Smooth muscle cell (in vitro differentiated cells): ENCODE data around the gene TRIB2. TPM values are rescaled to one million over a fixed set of nuclear protein-coding genes. Genes with fewer than 3 reads are reported as not detected.

Experiments
- DNase-seq: peaks from one replicate; lab custom pipeline; 2025; ENCODE audit not compliant: unreplicated experiment; lab: John Stamatoyannopoulos, UW
- H2AFZ ChIP-seq: fragments of 200-600 bp; sonication (generic); 2 replicates; pipeline ENCODE4 v1.6.0; 2016; ENCODE audit warnings: antibody characterized with exemption, low read depth, mild to moderate bottlenecking
- H3F3A ChIP-seq: fragments of 200-600 bp; sonication (generic); 2 replicates; pipeline ENCODE4 v1.6.0; 2017; ENCODE audit warnings: antibody characterized with exemption, low read depth
- H3K27ac ChIP-seq: fragments of 200-600 bp; sonication (generic); 2 replicates; pipeline ENCODE4 v1.5.1; 2016; ENCODE audit warnings: low read depth, mild to moderate bottlenecking
- H3K27me3 ChIP-seq: fragments of 200-600 bp; sonication (generic); 2 replicates; pipeline ENCODE4 v1.6.1; 2016; ENCODE audit warnings: low read depth, mild to moderate bottlenecking
- H3K36me3 ChIP-seq: fragments of 200-600 bp; sonication (generic); 2 replicates; pipeline ENCODE4 v1.5.1; 2016; ENCODE audit warnings: low read depth
- H3K4me1 ChIP-seq: fragments of 200-600 bp; sonication (generic); 2 replicates; pipeline ENCODE4 v1.5.1; 2016; ENCODE audit warnings: low read depth
- H3K4me2 ChIP-seq: fragments of 200-600 bp; sonication (generic); 2 replicates; pipeline ENCODE4 v1.6.0; 2016; ENCODE audit warnings: mild to moderate bottlenecking
- H3K4me3 ChIP-seq: fragments of 200-600 bp; sonication (generic); 2 replicates; pipeline ENCODE4 v1.5.1; 2016; ENCODE audit warnings: mild to moderate bottlenecking
- H3K79me2 ChIP-seq: fragments of 200-600 bp; sonication (generic); 2 replicates; pipeline ENCODE4 v1.6.0; 2016; ENCODE audit warnings: low read depth, mild to moderate bottlenecking
- H3K9ac ChIP-seq: fragments of 200-600 bp; sonication (generic); 2 replicates; pipeline ENCODE4 v1.6.0; 2016; ENCODE audit warnings: low read depth
- H3K9me3 ChIP-seq: fragments of 200-600 bp; sonication (generic); replicated peaks from 2 replicates; pipeline ENCODE4 v1.5.1; 2016; ENCODE audit warnings: low read depth
- H4K20me1 ChIP-seq: fragments of 200-600 bp; sonication (generic); 2 replicates; pipeline ENCODE4 v1.6.0; 2016; ENCODE audit warnings: low read depth
- CTCF ChIP-seq: fragments of 200-600 bp; sonication (generic); IDR thresholded peaks from 2 replicates; pipeline ENCODE4 v1.5.1; 2017; ENCODE audit warnings: borderline replicate concordance, mild to moderate bottlenecking, antibody characterized with exemption; ENCODE audit not compliant: insufficient read depth, poor library complexity, severe bottlenecking
- WGBS: methylation state at CpG from one replicate; pipeline ENCODE4 v1.1.7; 2016; ENCODE audit warnings: low lambda C conversion rate; 5-methylcytosine and 5-hydroxymethylcytosine counted together
- polyA plus RNA-seq: library from polyadenylated mRNA; unstranded; fragments of >200 nt; fragmentation: Nextera tagmentation; extraction: Ambion mirVana; gene quantifications from 2 replicates; pipeline ENCODE4 v1.2.1, GENCODE V29; 2016
- total RNA-seq: library from RNA; depleted of rRNA; stranded (reverse); fragments of >200 nt; gene quantifications from 2 replicates; pipeline ENCODE4 v1.2.3, GENCODE V29; 2014

Gene TRIB2
- total and polyA plus RNA-seq, 2 experiments from 2014 or later: 31.1 to 31.5 TPM

- Histone ChIP-seq H2AFZ (no peak overlapping the region), H3K36me3 (no peaks in the 10 kb centered on the region), H3K4me2 (no peak overlapping the region), H3K9me3 (no peaks in the 10 kb centered on the region), H3K9ac (no peak overlapping the region), H3K4me3 (no peak overlapping the region), H3K27me3 (no peaks in the 10 kb centered on the region), H3K79me2 (no peaks in the 10 kb centered on the region), H3K27ac (no peak overlapping the region), H3F3A (no peaks in the 10 kb centered on the region), H4K20me1 (no peaks in the 10 kb centered on the region), H3K4me1 (peaks cover 8% of the 10 kb centered on the region)
- DNase-seq: no peak
- no peak for TF ChIP-seq CTCF
- 82% methylated on average over 7 of the region's 7 CpGs for WGBS
Observed at GRCh38 chr2:12686708-12687283, 29.9 kb upstream of the TRIB2 start.

GRCh38 chr2:12688091-12688490, 28.6 kb upstream of the TRIB2 start:
- Histone ChIP-seq H3K4me2 (no peak overlapping the region), H4K20me1 (no peaks in the 10 kb centered on the region), H3K27me3 (no peaks in the 10 kb centered on the region), H3K4me3 (no peak overlapping the region), H3F3A (no peaks in the 10 kb centered on the region), H2AFZ (no peak overlapping the region), H3K79me2 (no peaks in the 10 kb centered on the region), H3K9ac (no peak overlapping the region), H3K36me3 (no peaks in the 10 kb centered on the region), H3K4me1 (peaks cover 2% of the 10 kb centered on the region), H3K9me3 (no peaks in the 10 kb centered on the region), H3K27ac (no peak overlapping the region)
- TF ChIP-seq CTCF: no peak
- WGBS: 53% methylated on average over 4 of the region's 4 CpGs
- no peak for DNase-seq

GRCh38 chr2:12688893-12689292, 27.8 kb upstream of the TRIB2 start:
- no peak overlapping the region for H3K4me2 ChIP-seq
- H3K4me3 ChIP-seq: no peak overlapping the region
- no peaks in the 10 kb centered on the region for H3F3A ChIP-seq
- no peaks in the 10 kb centered on the region for H3K27me3 ChIP-seq
- no peak overlapping the region for H2AFZ ChIP-seq
- H3K9me3 ChIP-seq: no peaks in the 10 kb centered on the region
- no peak for TF ChIP-seq CTCF
- H3K9ac ChIP-seq: no peak overlapping the region
- H3K79me2 ChIP-seq: no peaks in the 10 kb centered on the region
- no peak for DNase-seq
- H4K20me1 ChIP-seq: no peaks in the 10 kb centered on the region
- no peaks in the 10 kb centered on the region for H3K36me3 ChIP-seq
- WGBS: 84% methylated on average over 3 of the region's 3 CpGs
- H3K27ac ChIP-seq: no peak overlapping the region
- no peaks in the 10 kb centered on the region for H3K4me1 ChIP-seq

- no peaks in the 10 kb centered on the region for H3K4me1 ChIP-seq
- no peaks in the 10 kb centered on the region for H3K9me3 ChIP-seq
- DNase-seq: no peak
- no peak for TF ChIP-seq CTCF
- H3K4me3 ChIP-seq: no peak overlapping the region
- H3F3A ChIP-seq: no peaks in the 10 kb centered on the region
- no peak overlapping the region for H2AFZ ChIP-seq
- H4K20me1 ChIP-seq: no peaks in the 10 kb centered on the region
- H3K79me2 ChIP-seq: no peaks in the 10 kb centered on the region
- H3K36me3 ChIP-seq: no peaks in the 10 kb centered on the region
- H3K27me3 ChIP-seq: no peaks in the 10 kb centered on the region
- no peak overlapping the region for H3K27ac ChIP-seq
- no peak overlapping the region for H3K4me2 ChIP-seq
- no peak overlapping the region for H3K9ac ChIP-seq
- 95% methylated on average over 4 of the region's 4 CpGs for WGBS
Observed at GRCh38 chr2:12693509-12693908, 23.2 kb upstream of the TRIB2 start.
